MM.1S (cell line): ENCODE results near the gene SLC12A4.
A peak's percentile ranks its signal among the peaks of the same experiment; 100 is the strongest.

Experiments used
- DNase-seq: peaks from one replicate; pipeline ENCODE4 v3.0.0-alpha.2; 2015
- H2AFZ ChIP-seq: fragments of 300-600 bp; sonication (generic); 2 replicates; pipeline ENCODE4 v1.6.0; 2016; ENCODE audit warnings: antibody characterized with exemption, low read length
- H3F3A ChIP-seq: fragments of 300-600 bp; sonication (generic); 2 replicates; pipeline ENCODE4 v1.6.1; 2016; ENCODE audit warnings: mild to moderate bottlenecking, antibody characterized with exemption, low read length, moderate library complexity, mixed read lengths; ENCODE audit not compliant: insufficient read depth
- H3K27ac ChIP-seq: fragments of 300-600 bp; sonication (generic); 2 replicates; pipeline ENCODE4 v1.5.1; 2016; ENCODE audit warnings: mild to moderate bottlenecking, low read length
- H3K27me3 ChIP-seq: fragments of 300-600 bp; sonication (generic); replicated peaks from 2 replicates; pipeline ENCODE4 v1.6.0; 2016; ENCODE audit warnings: low read length; ENCODE audit not compliant: insufficient read depth
- H3K36me3 ChIP-seq: fragments of 300-600 bp; sonication (generic); replicated peaks from 2 replicates; pipeline ENCODE4 v1.6.1; 2016; ENCODE audit warnings: mild to moderate bottlenecking, low read length, mixed read lengths; ENCODE audit not compliant: insufficient read depth
- H3K4me1 ChIP-seq: fragments of 300-600 bp; sonication (generic); 2 replicates; pipeline ENCODE4 v1.6.1; 2016; ENCODE audit warnings: low read length, mixed read lengths
- H3K4me2 ChIP-seq: fragments of 300-600 bp; sonication (generic); 2 replicates; pipeline ENCODE4 v1.6.0; 2016; ENCODE audit warnings: low read depth, low read length
- H3K4me3 ChIP-seq: fragments of 300-600 bp; sonication (generic); 2 replicates; pipeline ENCODE4 v1.5.1; 2016; ENCODE audit warnings: low read length, mixed read lengths
- H3K79me2 ChIP-seq: fragments of 300-600 bp; sonication (generic); 2 replicates; pipeline ENCODE4 v1.6.1; 2016; ENCODE audit warnings: mixed run types, low read length, mixed read lengths
- H3K9ac ChIP-seq: fragments of 300-600 bp; sonication (generic); 2 replicates; pipeline ENCODE4 v1.6.1; 2016; ENCODE audit warnings: low read length, mixed read lengths
- H3K9me2 ChIP-seq: fragments of 300-600 bp; sonication (generic); replicated peaks from 2 replicates; pipeline ENCODE4 v1.6.1; 2016; ENCODE audit warnings: mild to moderate bottlenecking, low read length, mixed read lengths; ENCODE audit not compliant: insufficient read depth
- H3K9me3 ChIP-seq: fragments of 300-600 bp; sonication (generic); replicated peaks from 2 replicates; pipeline ENCODE4 v1.6.1; 2016; ENCODE audit warnings: mild to moderate bottlenecking, low read length, mixed read lengths; ENCODE audit not compliant: insufficient read depth
- H4K20me1 ChIP-seq: fragments of 300-600 bp; sonication (generic); 2 replicates; pipeline ENCODE4 v1.6.1; 2016; ENCODE audit warnings: mild to moderate bottlenecking, low read length, moderate library complexity, mixed read lengths; ENCODE audit not compliant: insufficient read depth
- CTCF ChIP-seq: fragments of 300-600 bp; sonication (generic); IDR thresholded peaks from 2 replicates; pipeline ENCODE4 v1.5.1; 2016; ENCODE audit warnings: antibody characterized with exemption, low read length, mixed read lengths
- EZH2 ChIP-seq: fragments of 300-600 bp; sonication (generic); optimal IDR thresholded peaks from 2 replicates; pipeline ENCODE3; 2017; ENCODE audit warnings: low read depth, mild to moderate bottlenecking, antibody characterized with exemption, low read length, mixed read lengths
- EZH2phosphoT487 ChIP-seq: fragments of 300-600 bp; sonication (generic); IDR thresholded peaks from 2 replicates; pipeline ENCODE4 v1.6.1; 2018; ENCODE audit warnings: antibody characterized with exemption, low read length

Gene SLC12A4

GRCh38 chr16:67964477-67965131, 3.8 kb downstream of the SLC12A4 start:
- Histone ChIP-seq H3K36me3 (no peaks in the 10 kb centered on the region), H3K9me2 (no peaks in the 10 kb centered on the region), H3K27me3 (no peaks in the 10 kb centered on the region), H3K9ac (no peak overlapping the region), H3K9me3 (no peaks in the 10 kb centered on the region), H3K4me2 (peak overlapping the region; percentile 31; the same call in 1 of the 2 replicates), H3K27ac (peak overlapping the region; percentile 23; the same call in 1 of the 2 replicates), H3K4me3 (no peak overlapping the region), H2AFZ (no peak overlapping the region), H3F3A (peaks cover 19% of the 10 kb centered on the region), H3K79me2 (peaks cover 22% of the 10 kb centered on the region), H4K20me1 (no peaks in the 10 kb centered on the region), H3K4me1 (peaks cover 37% of the 10 kb centered on the region)
- peak; percentile 70 for DNase-seq
- TF ChIP-seq EZH2 = no peak
- no peak for TF ChIP-seq CTCF
- TF ChIP-seq EZH2phosphoT487 = no peak

- peaks cover 22% of the 10 kb centered on the region for H3K79me2 ChIP-seq
- no peaks in the 10 kb centered on the region for H3K9me3 ChIP-seq
- no peak overlapping the region for H3K4me2 ChIP-seq
- DNase-seq = no peak
- no peak overlapping the region for H2AFZ ChIP-seq
- no peaks in the 10 kb centered on the region for H3K27me3 ChIP-seq
- H3K27ac ChIP-seq = no peak overlapping the region
- H4K20me1 ChIP-seq = no peaks in the 10 kb centered on the region
- TF ChIP-seq CTCF (no peak), EZH2 (no peak), EZH2phosphoT487 (no peak)
- H3K9me2 ChIP-seq = no peaks in the 10 kb centered on the region
- peaks cover 37% of the 10 kb centered on the region for H3K4me1 ChIP-seq
- H3F3A ChIP-seq = peaks cover 16% of the 10 kb centered on the region
- no peak overlapping the region for H3K4me3 ChIP-seq
- no peak overlapping the region for H3K9ac ChIP-seq
- H3K36me3 ChIP-seq = no peaks in the 10 kb centered on the region
Observed at GRCh38 chr16:67963662-67964321, 4.6 kb downstream of the SLC12A4 start.

DNA sequence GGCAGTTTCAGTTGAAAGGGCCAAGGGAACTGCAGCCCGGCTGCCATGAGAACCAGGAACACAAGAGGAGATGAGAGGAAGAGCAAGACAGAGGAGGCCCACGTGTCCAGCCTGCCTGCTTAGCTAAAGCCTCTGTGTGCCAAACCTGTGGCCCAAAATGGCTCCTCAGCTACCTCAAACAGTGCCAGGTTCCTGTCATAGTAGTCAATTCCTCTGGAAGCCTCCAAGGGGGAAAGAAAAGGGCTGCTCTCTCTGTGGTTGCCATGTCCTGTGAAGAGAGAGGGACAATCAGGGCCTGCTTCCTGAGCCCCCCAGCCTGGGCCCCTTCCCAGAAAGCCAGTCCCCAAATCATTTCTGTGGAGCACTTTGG, 5.2 kb downstream of the SLC12A4 start:
- Histone ChIP-seq H3K9me3 (no peaks in the 10 kb centered on the region), H3K4me2 (no peak overlapping the region), H3K4me1 (peaks cover 37% of the 10 kb centered on the region), H3K9me2 (no peaks in the 10 kb centered on the region), H3K9ac (no peak overlapping the region), H3K36me3 (no peaks in the 10 kb centered on the region), H3K27me3 (no peaks in the 10 kb centered on the region), H3K27ac (no peak overlapping the region), H3K79me2 (peaks cover 22% of the 10 kb centered on the region), H3K4me3 (no peak overlapping the region), H4K20me1 (no peaks in the 10 kb centered on the region), H3F3A (peaks cover 15% of the 10 kb centered on the region), H2AFZ (no peak overlapping the region)
- TF ChIP-seq CTCF (no peak), EZH2 (no peak), EZH2phosphoT487 (no peak)
- no peak for DNase-seq
